AG04449 (cell line): Measurements from ENCODE around the gene RTN4R.
"Not testable (repeated sequence)": the region's sequence is repeated elsewhere in the genome, so short reads cannot be mapped to it uniquely, and the experiment has no call there.

ENCODE experiments used
- CTCF ChIA-PET: fragments of 350-600 bp; formaldehyde crosslinking; extraction: SDS; loops from one replicate; lab custom pipeline; 2021; ENCODE audit warnings: antibody characterized with exemption; lab: Yijun Ruan, JAX
- POLR2A ChIA-PET: fragments of 400-600, 350-600 bp; formaldehyde crosslinking; extraction: SDS; loops from one replicate; lab custom pipeline; 2020; ENCODE audit warnings: antibody characterized with exemption, inconsistent platforms; lab: Yijun Ruan, JAX
- DNase-seq: peaks from one replicate; pipeline ENCODE4 v3.0.0-alpha.2; 2010; ENCODE audit warnings: low read depth, low spot score
- H3K4me3 ChIP-seq: 2 replicates; pipeline ENCODE4 v1.5.1; 2011; ENCODE audit warnings: low read depth, mild to moderate bottlenecking, control low read depth, low read length
- TF ChIP-seq, protein P1 (sequence below): IDR thresholded peaks from one replicate; pipeline ENCODE4 v1.5.1; 2011; ENCODE audit warnings: mild to moderate bottlenecking, moderate library complexity, low read length, control low read depth, inconsistent platforms; ENCODE audit not compliant: insufficient read depth; ENCODE audit errors: missing control alignments

RTN4R gene

DNA sequence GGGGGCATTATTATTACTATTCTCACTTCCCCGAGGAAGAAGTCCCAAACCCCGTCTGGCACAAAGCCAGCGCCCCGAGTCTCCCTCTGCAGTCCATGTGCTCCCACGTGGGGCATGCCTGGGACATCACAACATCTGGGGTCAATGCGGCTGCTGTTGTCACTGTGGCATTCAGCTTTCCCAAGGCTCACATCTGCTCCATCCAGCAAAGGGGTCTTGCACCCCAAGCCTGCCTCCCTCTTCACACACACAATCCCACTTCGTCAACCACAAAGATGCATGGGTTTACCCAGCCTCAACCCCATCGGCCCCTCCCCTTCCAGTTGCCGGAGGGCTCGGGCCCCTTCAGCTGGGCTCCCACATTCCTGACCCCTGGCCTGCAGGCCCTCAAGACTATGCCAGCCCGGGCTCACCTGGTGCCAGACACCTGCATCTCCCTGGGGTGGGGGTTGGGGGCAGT lies 23.5 kb upstream of the RTN4R start:
- ChIA-PET CTCF (interaction anchor here (0.7 to 4.7 kb wide), 4 partner anchors 28 to 322 kb away, joined by 3 to 26 read pairs (median 6); partner anchors contain the start of gene DGCR6L), POLR2A (no interaction called here)
- DNase-seq = no peak
- TF ChIP-seq, protein P1, sequence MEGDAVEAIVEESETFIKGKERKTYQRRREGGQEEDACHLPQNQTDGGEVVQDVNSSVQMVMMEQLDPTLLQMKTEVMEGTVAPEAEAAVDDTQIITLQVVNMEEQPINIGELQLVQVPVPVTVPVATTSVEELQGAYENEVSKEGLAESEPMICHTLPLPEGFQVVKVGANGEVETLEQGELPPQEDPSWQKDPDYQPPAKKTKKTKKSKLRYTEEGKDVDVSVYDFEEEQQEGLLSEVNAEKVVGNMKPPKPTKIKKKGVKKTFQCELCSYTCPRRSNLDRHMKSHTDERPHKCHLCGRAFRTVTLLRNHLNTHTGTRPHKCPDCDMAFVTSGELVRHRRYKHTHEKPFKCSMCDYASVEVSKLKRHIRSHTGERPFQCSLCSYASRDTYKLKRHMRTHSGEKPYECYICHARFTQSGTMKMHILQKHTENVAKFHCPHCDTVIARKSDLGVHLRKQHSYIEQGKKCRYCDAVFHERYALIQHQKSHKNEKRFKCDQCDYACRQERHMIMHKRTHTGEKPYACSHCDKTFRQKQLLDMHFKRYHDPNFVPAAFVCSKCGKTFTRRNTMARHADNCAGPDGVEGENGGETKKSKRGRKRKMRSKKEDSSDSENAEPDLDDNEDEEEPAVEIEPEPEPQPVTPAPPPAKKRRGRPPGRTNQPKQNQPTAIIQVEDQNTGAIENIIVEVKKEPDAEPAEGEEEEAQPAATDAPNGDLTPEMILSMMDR = no peak
- H3K4me3 ChIP-seq = no peak overlapping the region

DNA sequence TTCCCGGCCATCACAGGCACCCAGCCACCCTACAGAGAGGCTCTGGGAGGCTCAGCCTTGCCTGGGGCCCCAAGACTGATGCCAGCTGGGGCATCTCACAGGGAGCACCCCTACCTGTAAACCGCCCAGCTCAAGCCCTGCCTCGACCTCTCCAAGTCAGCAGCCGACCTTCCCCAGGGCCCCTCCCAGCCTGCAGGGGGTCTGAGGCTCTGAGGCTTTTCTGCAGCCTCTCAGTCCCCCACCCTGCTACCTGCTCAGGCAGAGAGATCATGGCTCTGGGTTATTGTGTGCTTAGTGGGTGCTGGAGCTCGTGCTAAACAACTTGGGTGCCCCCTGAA lies 23.1 kb upstream of the RTN4R start:
- no peak for DNase-seq
- TF ChIP-seq, protein P1 = no peak
- CTCF ChIA-PET = interaction anchor here (0.7 to 4.7 kb wide), 4 partner anchors 116 to 321 kb away, joined by 3 to 26 read pairs (median 6); no protein-coding TSS in a partner anchor
- H3K4me3 ChIP-seq = no peak overlapping the region
- POLR2A ChIA-PET = no interaction called here

DNA sequence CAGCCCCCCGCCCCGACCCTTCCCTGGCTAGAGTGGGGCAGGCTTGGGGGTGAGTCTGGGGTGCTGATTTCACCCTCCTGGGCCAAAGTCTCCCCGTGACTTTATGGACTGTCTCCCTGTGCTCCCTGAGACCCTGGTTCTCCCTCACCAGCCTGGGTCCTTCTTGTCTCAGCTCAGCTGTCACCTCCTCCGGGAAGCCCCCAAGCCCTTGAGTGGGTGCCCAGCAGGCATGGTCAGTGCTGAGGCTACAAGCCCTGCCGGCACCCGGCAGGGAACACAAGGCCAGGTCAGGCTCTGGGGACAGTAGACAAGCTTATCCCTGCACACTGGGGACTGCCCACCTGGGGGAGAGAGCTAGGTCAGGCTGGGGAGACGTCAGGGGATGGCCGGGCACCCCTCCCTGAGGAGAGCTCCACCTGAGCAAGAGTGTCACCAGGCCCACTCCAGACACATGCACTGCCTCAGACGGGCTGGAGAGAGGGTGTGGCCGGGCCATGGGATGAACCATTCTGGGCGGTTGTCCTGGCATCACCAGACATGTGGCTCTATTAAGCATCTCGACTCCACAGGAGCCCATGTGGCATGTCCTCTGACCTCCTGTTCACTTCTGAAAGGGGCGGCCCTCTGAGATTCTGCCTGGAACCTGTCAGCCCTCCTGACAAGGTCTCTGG lies 22.6 kb upstream of the RTN4R start:
- DNase-seq = no peak
- ChIA-PET POLR2A (no interaction called here), CTCF (interaction anchor here (0.7 to 4.7 kb wide), 4 partner anchors 9 to 134 kb away, joined by 3 to 26 read pairs (median 6); no protein-coding TSS in a partner anchor)
- H3K4me3 ChIP-seq = no peak overlapping the region
- TF ChIP-seq, protein P1 = no peak

DNA sequence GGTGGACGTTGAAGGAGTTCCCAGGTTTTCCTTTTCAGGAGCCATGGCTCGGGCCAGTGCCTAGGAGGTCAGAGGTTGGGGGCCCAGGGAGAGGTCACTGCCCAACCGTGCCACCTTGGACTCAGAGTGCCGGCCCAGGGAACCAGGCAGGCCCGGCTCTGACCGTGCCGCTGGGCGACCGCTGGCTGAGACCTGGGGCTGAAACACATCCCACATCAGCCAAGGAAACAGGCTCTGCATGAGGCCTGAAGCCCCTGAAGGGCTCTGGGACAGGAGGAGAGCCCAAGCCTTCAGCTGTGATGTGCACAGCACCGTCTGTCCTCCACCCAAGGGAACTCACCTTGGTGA lies 21.9 kb upstream of the RTN4R start:
- TF ChIP-seq, protein P1 = no peak
- ChIA-PET POLR2A (no interaction called here), CTCF (interaction anchor here (0.7 to 4.7 kb wide), 3 partner anchors 8 to 133 kb away, joined by 3 to 26 read pairs (median 4); no protein-coding TSS in a partner anchor)
- no peak overlapping the region for H3K4me3 ChIP-seq
- no peak for DNase-seq

DNA sequence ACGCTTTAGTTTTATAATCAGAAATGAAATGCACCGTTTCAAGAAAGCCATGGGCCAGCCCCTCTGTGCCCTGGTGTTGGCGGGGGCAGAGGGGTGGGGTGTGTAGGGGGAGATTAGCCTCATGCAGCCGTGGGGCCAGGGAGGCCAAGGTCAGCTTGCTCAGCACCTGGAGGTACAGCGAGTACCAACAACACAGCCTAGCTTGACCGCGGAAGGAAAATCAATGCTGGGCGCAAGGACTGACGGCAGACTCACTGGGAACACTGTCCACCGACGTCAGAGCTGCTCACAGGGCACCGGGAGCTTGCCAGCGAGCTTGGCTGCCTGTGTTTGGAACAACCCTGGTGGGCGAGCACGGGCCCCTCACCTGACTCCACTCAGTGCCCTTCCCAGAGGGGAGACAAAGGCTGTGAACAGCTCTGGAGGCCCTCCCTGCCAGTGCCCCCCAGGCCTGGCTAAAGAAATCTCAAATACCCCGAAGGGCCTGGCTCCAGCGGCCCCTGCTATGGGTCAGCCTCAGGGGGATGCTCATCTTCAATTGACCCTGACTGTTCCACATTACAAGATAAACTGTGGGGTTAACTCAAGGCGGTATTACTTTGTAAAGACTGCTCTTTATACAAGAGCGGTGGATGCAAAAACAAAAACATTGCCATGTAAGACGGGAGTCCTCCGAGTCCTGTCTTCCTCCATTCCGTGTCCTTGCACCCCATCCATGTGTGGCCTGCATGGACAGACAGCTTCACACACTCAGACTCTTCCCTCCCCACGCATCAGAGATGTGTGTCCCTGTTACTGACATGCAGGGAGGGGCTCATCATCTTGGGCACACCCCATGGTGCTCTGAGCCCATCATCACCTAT lies 21.3 kb upstream of the RTN4R start:
- CTCF ChIA-PET = interaction anchor here (1.4 to 4.7 kb wide), 2 partner anchors 114 to 133 kb away, joined by 4 to 26 read pairs; no protein-coding TSS in a partner anchor
- DNase-seq, POLR2A ChIA-PET, H3K4me3 ChIP-seq: not testable (repeated sequence)

DNA sequence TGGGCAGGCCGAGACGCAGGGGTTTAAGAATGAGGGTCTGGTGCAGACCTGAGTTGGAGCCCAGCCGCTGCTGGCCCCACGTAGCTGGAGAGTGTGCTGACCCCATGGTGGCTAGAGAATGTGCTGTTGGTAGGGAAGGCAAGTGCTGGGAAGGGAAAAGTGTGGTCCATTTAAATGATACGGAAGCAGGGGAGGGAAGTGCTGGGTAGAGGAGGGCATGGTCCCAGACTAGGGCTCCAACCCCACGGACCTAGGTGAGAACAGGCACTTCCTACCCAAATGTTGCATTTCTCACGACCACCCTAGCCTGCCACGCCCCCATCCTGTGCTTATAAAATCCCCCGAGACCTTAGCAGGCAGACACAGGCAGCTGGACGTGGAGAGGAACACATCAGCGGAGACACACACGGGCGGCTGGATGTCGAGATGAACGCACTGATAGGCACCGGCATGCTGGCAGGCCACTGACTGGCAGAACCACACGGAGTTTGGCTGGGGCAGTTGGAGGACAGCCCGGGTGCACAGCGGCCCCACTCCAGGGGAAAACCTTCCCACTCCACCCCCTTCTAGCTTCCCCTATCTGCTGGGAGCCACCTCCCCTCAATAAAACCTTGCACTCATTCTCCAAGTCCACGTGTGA lies 18.8 kb upstream of the RTN4R start:
- POLR2A ChIA-PET = not testable (repeated sequence)
- CTCF ChIA-PET = interaction anchor here (0.7 to 3.8 kb wide), 5 partner anchors 9 to 133 kb away, joined by 3 to 30 read pairs (median 4); no protein-coding TSS in a partner anchor

DNA sequence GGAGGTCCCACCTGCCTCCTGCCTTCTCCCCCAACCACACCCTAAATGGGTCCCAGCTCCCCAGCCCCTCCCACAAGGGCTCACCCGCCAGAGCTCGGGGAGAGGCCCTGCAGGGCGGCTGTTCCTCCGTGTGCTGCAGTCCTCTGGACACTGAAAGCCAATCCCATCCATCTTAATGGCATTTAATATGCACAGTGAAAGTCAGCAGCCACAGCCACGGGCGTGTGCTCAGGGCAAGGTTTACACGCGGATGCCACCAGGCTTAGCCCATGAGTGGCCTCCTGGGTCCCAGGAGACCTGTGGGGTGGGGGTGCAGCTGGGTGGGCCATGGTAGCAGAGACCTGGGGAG lies 18.2 kb upstream of the RTN4R start:
- POLR2A ChIA-PET, DNase-seq, H3K4me3 ChIP-seq: not testable (repeated sequence)
- CTCF ChIA-PET = interaction anchor here (0.7 to 3.8 kb wide), 9 partner anchors 9 to 142 kb away, joined by 3 to 30 read pairs (median 4); no protein-coding TSS in a partner anchor

More for the DNA sequence above, 18.8 kb upstream of the RTN4R start:
- H3K4me3 ChIP-seq, DNase-seq: not testable (repeated sequence)
